ENCODE data around the gene FRYL. TPM values are rescaled to one million over a fixed set of nuclear protein-coding genes. Genes with fewer than 3 reads are reported as not detected.

The FRYL gene
- total RNA-seq, 1 experiment from 2014 or later: 47.7 TPM

DNA sequence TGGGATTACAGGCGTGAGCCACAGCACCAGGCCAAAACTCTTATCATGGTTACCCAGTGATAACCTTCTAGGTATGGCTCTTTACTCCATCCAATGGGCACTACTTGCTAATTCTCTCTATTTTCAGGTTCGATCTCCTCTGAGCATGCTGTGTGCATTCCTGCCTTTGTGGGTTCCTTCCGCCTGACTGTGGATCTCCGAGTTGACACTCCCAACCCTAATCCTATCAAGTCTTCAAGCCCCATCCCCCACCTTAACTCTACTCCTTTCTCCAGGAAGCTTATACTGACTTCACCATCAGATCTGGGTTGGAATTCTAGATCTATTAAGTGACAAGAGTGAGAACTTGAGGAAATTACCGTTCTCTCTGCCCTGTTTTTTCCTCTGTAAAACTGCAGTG, 225.5 kb downstream of the FRYL start:
- BruUV-seq (replicated peaks): no TSS peak
- H3K4me1 ChIP-seq (ENCODE audit: control insufficient read depth in 1 of 2, insufficient read depth in 2 of 2, low read length in 2 of 2): no peaks in the 10 kb centered on the region

GRCh38 chr4:48553720-48554119, 226.4 kb downstream of the FRYL start:
- H3K27me3 ChIP-seq (ENCODE audit: insufficient read depth, low read length): no peaks in the 10 kb centered on the region
- no peak overlapping the region for H3K4me2 ChIP-seq (ENCODE audit: low read length)
- no peaks in the 10 kb centered on the region for H3K4me1 ChIP-seq (ENCODE audit: control insufficient read depth in 1 of 2, insufficient read depth in 2 of 2, low read length in 2 of 2)
- peaks cover 0 to 9% of the 10 kb centered on the region in 2 experiments; a peak in 3 of 4 replicates for H3K36me3 ChIP-seq (ENCODE audit: control insufficient read depth in 1 of 2, insufficient read depth in 2 of 2, low read length in 2 of 2)
- H3K9me3 ChIP-seq (ENCODE audit: control insufficient read depth in 1 of 2, insufficient read depth in 1 of 2, low read depth in 1 of 2, low read length in 2 of 2): no peaks in the 10 kb centered on the region
- no peak overlapping the region for H3K27ac ChIP-seq (ENCODE audit: low read depth, low read length)
- ChIA-PET RAD21 (ENCODE audit: low non-redundant PET in 1 of 2, low total read pairs in 2 of 2, uncharacterized antibody in 2 of 2, unreplicated experiment in 2 of 2) (no interaction called here), CTCF (no interaction called here), POLR2A (no interaction called here)
- H3K9ac ChIP-seq (ENCODE audit: low read length): no peak overlapping the region
- TF ChIP-seq SP1 (IDR thresholded peaks at IDR 0.05; ENCODE audit: low read depth): no peak
- intact Hi-C loops (cut with micrococcal nuclease): no loop called here
- H3K79me2 ChIP-seq (ENCODE audit: insufficient read depth, low read length): no peaks in the 10 kb centered on the region
- DNase-seq (ENCODE audit: low read depth, low spot score) (no peak), ATAC-seq (no peak)
- no TSS peak for BruUV-seq (replicated peaks)
- H3K9me2 ChIP-seq (ENCODE audit: insufficient read depth): no peaks in the 10 kb centered on the region
- no peak overlapping the region for H3K4me3 ChIP-seq (replicated peaks in 1 of 2; ENCODE audit: low read depth in 1 of 2, low read length in 2 of 2)
- H4K20me1 ChIP-seq (ENCODE audit: insufficient read depth): no peaks in the 10 kb centered on the region
- no peak overlapping the region for H2AFZ ChIP-seq (ENCODE audit: low read depth, low read length, poor library complexity, severe bottlenecking)

More for the DNA sequence above, 225.5 kb downstream of the FRYL start:
- Histone ChIP-seq H3K9me2 (ENCODE audit: insufficient read depth) (no peaks in the 10 kb centered on the region), H3K9ac (ENCODE audit: low read length) (no peak overlapping the region), H3K9me3 (ENCODE audit: control insufficient read depth in 1 of 2, insufficient read depth in 1 of 2, low read depth in 1 of 2, low read length in 2 of 2) (no peaks in the 10 kb centered on the region), H4K20me1 (ENCODE audit: insufficient read depth) (no peaks in the 10 kb centered on the region), H2AFZ (ENCODE audit: low read depth, low read length, poor library complexity, severe bottlenecking) (no peak overlapping the region), H3K27ac (ENCODE audit: low read depth, low read length) (no peak overlapping the region), H3K4me2 (ENCODE audit: low read length) (no peak overlapping the region), H3K79me2 (ENCODE audit: insufficient read depth, low read length) (no peaks in the 10 kb centered on the region), H3K4me3 (replicated peaks in 1 of 2; ENCODE audit: low read depth in 1 of 2, low read length in 2 of 2) (no peak overlapping the region), H3K27me3 (ENCODE audit: insufficient read depth, low read length) (no peaks in the 10 kb centered on the region), H3K36me3 (ENCODE audit: control insufficient read depth in 1 of 2, insufficient read depth in 2 of 2, low read length in 2 of 2) (peaks cover 0 to 9% of the 10 kb centered on the region in 2 experiments; a peak in 3 of 4 replicates)
- intact Hi-C loops (cut with micrococcal nuclease): no loop called here
- POLR2A ChIA-PET: no interaction called here
- ATAC-seq (no peak), DNase-seq (ENCODE audit: low read depth, low spot score) (no peak)
- RAD21 ChIA-PET (ENCODE audit: low non-redundant PET in 1 of 2, low total read pairs in 2 of 2, uncharacterized antibody in 2 of 2, unreplicated experiment in 2 of 2): no interaction called here
- TF ChIP-seq EZH2phosphoT487 (IDR thresholded peaks at IDR 0.05; ENCODE audit: borderline replicate concordance): no peak
- TF ChIP-seq ZNF274 (IDR thresholded peaks at IDR 0.05; ENCODE audit: low read depth, low read length): no peak
- CTCF ChIA-PET: no interaction called here

Data from HCT116 (cell line).